ENCODE measurements around the gene IDH1.

DNA sequence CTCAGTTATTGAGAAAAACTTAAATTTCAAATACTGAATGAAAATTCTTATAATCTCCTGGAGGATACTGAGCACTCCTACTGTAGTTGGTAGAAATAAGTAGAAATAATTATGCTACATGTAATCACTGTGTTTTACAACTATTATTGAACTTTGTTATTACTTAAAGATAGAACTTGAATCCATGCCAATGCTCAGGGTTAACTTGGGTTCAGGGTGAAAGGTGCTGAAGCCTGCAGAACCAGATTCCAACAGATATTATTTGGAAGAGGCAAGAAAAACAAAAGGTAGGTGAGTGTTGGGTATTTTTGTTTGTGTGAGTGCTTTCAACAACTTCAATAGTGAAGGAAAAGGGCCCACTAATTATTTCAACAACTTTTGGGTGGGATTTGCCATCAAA lies 10.4 kb downstream of the IDH1 start:
- TF ChIP-seq, protein P1, sequence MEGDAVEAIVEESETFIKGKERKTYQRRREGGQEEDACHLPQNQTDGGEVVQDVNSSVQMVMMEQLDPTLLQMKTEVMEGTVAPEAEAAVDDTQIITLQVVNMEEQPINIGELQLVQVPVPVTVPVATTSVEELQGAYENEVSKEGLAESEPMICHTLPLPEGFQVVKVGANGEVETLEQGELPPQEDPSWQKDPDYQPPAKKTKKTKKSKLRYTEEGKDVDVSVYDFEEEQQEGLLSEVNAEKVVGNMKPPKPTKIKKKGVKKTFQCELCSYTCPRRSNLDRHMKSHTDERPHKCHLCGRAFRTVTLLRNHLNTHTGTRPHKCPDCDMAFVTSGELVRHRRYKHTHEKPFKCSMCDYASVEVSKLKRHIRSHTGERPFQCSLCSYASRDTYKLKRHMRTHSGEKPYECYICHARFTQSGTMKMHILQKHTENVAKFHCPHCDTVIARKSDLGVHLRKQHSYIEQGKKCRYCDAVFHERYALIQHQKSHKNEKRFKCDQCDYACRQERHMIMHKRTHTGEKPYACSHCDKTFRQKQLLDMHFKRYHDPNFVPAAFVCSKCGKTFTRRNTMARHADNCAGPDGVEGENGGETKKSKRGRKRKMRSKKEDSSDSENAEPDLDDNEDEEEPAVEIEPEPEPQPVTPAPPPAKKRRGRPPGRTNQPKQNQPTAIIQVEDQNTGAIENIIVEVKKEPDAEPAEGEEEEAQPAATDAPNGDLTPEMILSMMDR (IDR thresholded peaks at IDR 0.05) = no peak
- no peak for TF ChIP-seq POLR2A (IDR thresholded peaks at IDR 0.05)

Data from thyroid gland (tissue), 4 donors.